ENCODE measurements around the gene NUPR1.

GRCh38 chr16:28499854-28500253 lies 38.9 kb downstream of the NUPR1 start:
- TF ChIP-seq CTCF (conservative IDR thresholded peaks at IDR 0.05) = no peak
- no peak for TF ChIP-seq ZFX (IDR thresholded peaks at IDR 0.05)
